Lower leg skin (tissue), 4 donors: ENCODE results near the gene RASL11B. TPM values are rescaled to one million over a fixed set of nuclear protein-coding genes. Genes with fewer than 3 reads are reported as not detected.

Experiments used
- DNase-seq, 2 donors: peaks; one replicate each; pipeline ENCODE4 v3.0.0-alpha.2; 2019; ENCODE audit warnings: low spot score in 2 of 2
- H3K4me3 ChIP-seq: fragments of 200-600 bp; sonication (generic); 2 replicates; pipeline ENCODE4 v1.5.1; 2017; ENCODE audit warnings: mild to moderate bottlenecking, low read depth; ENCODE audit not compliant: poor library complexity, severe bottlenecking
- CTCF ChIP-seq, 3 donors: fragments of 450-650 bp; IDR thresholded peaks; one replicate each; pipeline ENCODE4 v1.5.1; 2016; ENCODE audit warnings: antibody characterized with exemption in 3 of 3, mild to moderate bottlenecking in 3 of 3, moderate library complexity in 2 of 3
- POLR2A ChIP-seq, 2 donors: fragments of 450-650 bp; IDR thresholded peaks; one replicate each; pipeline ENCODE4 v1.6.1; 2016 to 2017; ENCODE audit warnings: antibody characterized with exemption in 2 of 2, mild to moderate bottlenecking in 1 of 2, moderate library complexity in 1 of 2
- WGBS, 2 donors: methylation state at CpG; one replicate each; pipeline ENCODE4 v1.1.5; 2018; 5-methylcytosine and 5-hydroxymethylcytosine counted together
- intact Hi-C: fragments of 100-400 bp; cut with DNase I; formaldehyde crosslinking; loops from one replicate; pipeline ENCODE4 v1.15.0; 2023; ENCODE audit warnings: low total_unique reads
- total RNA-seq, 4 donors: library from RNA; depleted of rRNA; stranded (reverse); fragments of >200 nt; gene quantifications; one replicate each; pipeline ENCODE4 v1.1.0, GENCODE V29; 2016

RASL11B gene
- total RNA-seq, 4 donors from 2014 or later = 0.80 to 4.0 (median 2.3) TPM

GRCh38 chr4:52870225-52870624 is 8.1 kb downstream of the RASL11B start:
- intact Hi-C loops = no loop called here
- WGBS, 2 donors = 54 to 70% methylated on average over 4 of the region's 4 CpGs
- TF ChIP-seq CTCF (IDR thresholded peaks at IDR 0.05) (no peak), POLR2A (IDR thresholded peaks at IDR 0.05) (no peak)
- H3K4me3 ChIP-seq = no peak overlapping the region
- no peak for DNase-seq

DNA sequence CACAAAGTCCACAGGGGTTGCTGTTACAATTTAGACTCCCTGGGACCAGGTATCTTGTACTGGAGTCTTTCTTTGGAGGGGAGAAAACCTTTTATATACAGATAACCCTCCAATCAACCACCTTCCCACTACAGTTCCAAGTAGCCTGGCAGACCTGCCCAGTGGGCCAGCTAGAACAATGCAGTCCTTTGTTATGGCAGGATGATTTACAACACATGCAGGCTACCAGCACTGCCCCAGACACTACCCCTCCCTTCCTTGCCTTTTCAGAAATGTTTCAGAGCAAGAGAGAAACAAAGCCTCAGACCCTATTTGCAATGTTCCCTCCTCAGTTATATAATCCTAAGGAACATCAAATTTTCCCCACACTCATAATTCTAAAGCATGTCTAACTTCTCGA is 11.1 kb downstream of the RASL11B start:
- DNase-seq = no peak
- no peak overlapping the region for H3K4me3 ChIP-seq
- intact Hi-C loops = no loop called here
- 62 to 82% methylated on average over 1 of the region's 1 CpG for WGBS, 2 donors
- no peak for TF ChIP-seq POLR2A (IDR thresholded peaks at IDR 0.05)
- no peak for TF ChIP-seq CTCF (IDR thresholded peaks at IDR 0.05)

DNA sequence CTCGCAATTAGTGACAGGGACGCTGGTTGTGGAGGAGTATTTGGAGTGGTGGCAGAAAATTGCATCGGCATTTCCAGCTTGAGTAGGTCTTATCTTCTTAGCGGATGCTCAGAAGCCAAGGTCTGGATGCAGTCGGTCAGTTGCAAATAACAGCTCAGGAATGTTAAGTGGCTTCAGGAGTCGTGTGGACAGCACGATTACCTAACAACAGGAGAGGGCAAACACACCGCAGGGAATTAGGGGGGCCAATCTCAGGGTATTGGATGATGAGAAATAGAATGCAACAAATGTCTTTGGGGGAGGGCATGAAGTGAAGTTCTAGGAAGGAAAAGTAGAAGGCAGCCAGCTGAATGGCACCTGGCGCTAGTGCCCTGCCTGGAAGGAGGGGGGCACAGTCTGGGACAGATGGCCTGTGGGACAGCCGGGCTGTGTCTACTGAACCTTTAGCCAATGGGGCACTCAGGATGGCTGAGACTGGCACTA is 11.8 kb downstream of the RASL11B start:
- WGBS, 2 donors = 87 to 89% methylated on average over 10 of the region's 10 CpGs
- no peak for DNase-seq
- no peak overlapping the region for H3K4me3 ChIP-seq
- no peak for TF ChIP-seq POLR2A (IDR thresholded peaks at IDR 0.05)
- no peak for TF ChIP-seq CTCF (IDR thresholded peaks at IDR 0.05)
- intact Hi-C loops = no loop called here

DNA sequence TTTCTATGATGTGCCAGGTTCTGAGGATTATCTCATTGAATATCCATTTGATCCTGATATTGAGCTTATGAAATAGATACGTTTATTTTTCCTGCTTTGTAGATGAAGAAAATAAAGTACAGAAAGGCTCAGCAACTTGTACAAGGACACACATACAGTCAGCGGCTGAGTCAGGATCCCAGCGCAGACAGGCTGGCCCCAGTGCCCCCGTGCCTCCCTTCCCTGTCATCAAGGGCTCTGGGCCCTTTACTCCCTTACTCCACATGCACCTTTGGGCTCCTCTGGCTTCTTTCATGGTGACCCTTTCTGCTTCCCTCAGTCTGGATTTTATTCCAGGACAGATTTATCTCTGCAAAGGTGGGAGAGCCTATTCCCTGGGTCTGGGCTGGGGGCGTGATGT is 12.8 kb downstream of the RASL11B start:
- H3K4me3 ChIP-seq = no peak overlapping the region
- no peak for TF ChIP-seq CTCF (IDR thresholded peaks at IDR 0.05)
- no peak for TF ChIP-seq POLR2A (IDR thresholded peaks at IDR 0.05)
- no peak for DNase-seq
- intact Hi-C loops = no loop called here
- 96 to 98% methylated on average over 5 of the region's 5 CpGs for WGBS, 2 donors

DNA sequence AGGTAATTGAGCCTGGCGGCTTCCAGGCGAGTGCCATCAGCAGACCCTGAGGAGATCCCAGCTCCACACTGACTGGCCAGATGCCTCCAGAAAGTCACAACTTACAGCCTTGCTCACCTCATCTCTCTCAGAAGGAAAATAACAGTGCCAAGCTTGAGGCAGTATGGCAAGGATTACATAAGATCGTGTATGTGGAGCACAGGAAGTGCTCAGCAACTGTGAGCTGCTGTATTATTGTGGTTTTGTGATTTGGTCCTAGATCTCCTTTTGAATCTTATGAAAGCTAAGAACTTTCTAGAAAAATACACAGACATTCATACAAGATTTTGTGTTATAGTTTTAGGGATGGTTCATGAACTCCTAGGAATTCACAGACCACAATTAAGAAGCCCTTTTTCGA is 14.0 kb downstream of the RASL11B start:
- 82 to 87% methylated on average over 4 of the region's 4 CpGs for WGBS, 2 donors
- intact Hi-C loops = no loop called here
- TF ChIP-seq CTCF (IDR thresholded peaks at IDR 0.05) = no peak
- TF ChIP-seq POLR2A (IDR thresholded peaks at IDR 0.05) = no peak
- no peak for DNase-seq
- H3K4me3 ChIP-seq = no peak overlapping the region

DNA sequence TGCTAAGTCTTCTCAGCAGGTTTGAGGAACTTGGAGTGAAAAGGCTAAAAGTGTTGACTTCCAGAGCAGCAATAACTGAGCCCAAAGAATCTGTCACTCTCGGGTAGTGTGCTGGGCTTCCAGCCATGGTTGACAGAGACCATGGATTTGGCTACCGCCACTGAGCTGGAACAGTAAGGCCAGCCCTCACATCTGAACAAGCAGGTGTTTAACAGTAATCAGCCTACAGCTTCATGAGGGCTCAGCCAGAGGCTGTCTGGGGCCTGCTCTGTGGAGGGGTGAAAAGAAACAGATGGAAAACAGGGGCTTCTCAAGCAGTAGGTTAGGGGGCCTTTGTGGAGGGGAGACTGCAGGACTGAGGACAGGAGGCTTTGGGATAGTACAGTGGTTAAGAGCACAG is 14.9 kb downstream of the RASL11B start:
- no peak for TF ChIP-seq POLR2A (IDR thresholded peaks at IDR 0.05)
- H3K4me3 ChIP-seq = no peak overlapping the region
- intact Hi-C loops = no loop called here
- WGBS, 2 donors = 84 to 88% methylated on average over 2 of the region's 2 CpGs
- no peak for DNase-seq
